MCF 10A (cell line): ENCODE measurements around the gene ARHGEF7. TPM values are rescaled to one million over a fixed set of nuclear protein-coding genes. Genes with fewer than 3 reads are reported as not detected.

Source experiments
- BruUV-seq: library from RNA; stranded (reverse); fragments of 400-500 nt; replicated peaks from 2 replicates; lab custom pipeline; 2021; lab: Mats Ljungman, UMichigan
- CTCF ChIA-PET: fragments of 300-600 bp; sonication (Branson Sonifier 250); formaldehyde crosslinking; extraction: SDS; loops from one replicate; lab custom pipeline; 2021; ENCODE audit warnings: antibody characterized with exemption, inconsistent platforms; lab: Yijun Ruan, JAX
- POLR2A ChIA-PET: fragments of 300-600, 350-650 bp; sonication (Branson Sonifier 250); formaldehyde crosslinking; extraction: SDS; loops from one replicate; lab custom pipeline; 2020; ENCODE audit warnings: antibody characterized with exemption, inconsistent platforms; lab: Yijun Ruan, JAX
- DNase-seq: peaks from one replicate; pipeline ENCODE4 v3.0.0-alpha.2; 2018; ENCODE audit not compliant: unreplicated experiment
- H3K27ac Mint-ChIP-seq: one replicate; pipeline ENCODE4 v1.8.0; 2022; ENCODE audit warnings: mild to moderate bottlenecking, low read depth, mixed read lengths; ENCODE audit not compliant: unreplicated experiment
- H3K27me3 Mint-ChIP-seq: one replicate; pipeline ENCODE4 v1.8.0; 2022; ENCODE audit warnings: mixed read lengths; ENCODE audit not compliant: insufficient read depth, unreplicated experiment
- H3K36me3 Mint-ChIP-seq: one replicate; pipeline ENCODE4 v1.8.0; 2022; ENCODE audit warnings: mild to moderate bottlenecking, moderate library complexity, mixed read lengths; ENCODE audit not compliant: insufficient read depth, unreplicated experiment
- H3K4me1 Mint-ChIP-seq: one replicate; pipeline ENCODE4 v1.8.0; 2022; ENCODE audit warnings: mixed read lengths; ENCODE audit not compliant: insufficient read depth, unreplicated experiment
- H3K4me3 Mint-ChIP-seq: one replicate; pipeline ENCODE4 v1.8.0; 2022; ENCODE audit warnings: mild to moderate bottlenecking, moderate library complexity, mixed read lengths; ENCODE audit not compliant: unreplicated experiment
- H3K9me3 Mint-ChIP-seq: one replicate; pipeline ENCODE4 v1.8.0; 2022; ENCODE audit warnings: mixed read lengths; ENCODE audit not compliant: unreplicated experiment
- CTCF ChIP-seq: fragments of 200-600 bp; IDR thresholded peaks from one replicate; pipeline ENCODE4 v1.8.0; 2022; ENCODE audit warnings: antibody characterized with exemption, mild to moderate bottlenecking; ENCODE audit not compliant: unreplicated experiment
- intact Hi-C: fragments of 100-400 bp; cut with micrococcal nuclease; formaldehyde crosslinking; loops from 2 replicates; pipeline ENCODE4 v1.14.1; 2022
- total RNA-seq: library from RNA; stranded (reverse); gene quantifications from 2 replicates; pipeline ENCODE4 v1.2.3, GENCODE V29; 2022

Gene ARHGEF7
- total RNA-seq, 1 experiment from 2014 or later = 43.5 TPM

- Mint-ChIP-seq H3K36me3 (peaks cover 53% of the 10 kb centered on the region), H3K27me3 (no peaks in the 10 kb centered on the region), H3K4me1 (no peaks in the 10 kb centered on the region), H3K9me3 (no peaks in the 10 kb centered on the region), H3K27ac (peak overlapping the region; percentile 6), H3K4me3 (no peak overlapping the region)
- ChIA-PET CTCF (no interaction called here), POLR2A (no interaction called here)
- DNase-seq = no peak
- TF ChIP-seq CTCF = no peak
- intact Hi-C loops = no loop called here
- no TSS peak for BruUV-seq
These were observed 152.1 kb downstream of the ARHGEF7 start for GRCh38 chr13:111267205-111267604.

DNA sequence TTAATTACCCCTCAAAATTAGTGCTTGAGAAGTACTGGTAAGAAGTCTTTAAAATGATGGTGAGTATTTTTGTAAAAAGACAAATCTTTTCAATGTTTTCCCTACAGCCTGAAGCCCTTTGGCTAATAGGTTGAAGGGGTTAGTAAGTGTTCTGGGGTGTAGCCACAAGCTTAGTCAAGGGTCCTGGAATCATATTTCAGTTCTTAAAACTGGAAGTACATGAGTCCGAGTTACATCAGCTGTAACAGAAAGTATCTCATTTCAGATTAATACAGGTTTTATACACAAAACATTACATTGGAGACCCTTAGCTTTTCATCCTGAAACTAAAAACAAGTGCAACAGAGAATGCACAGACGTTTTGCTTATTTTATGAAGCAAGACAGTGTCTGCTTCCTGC is 152.7 kb downstream of the ARHGEF7 start:
- ChIA-PET CTCF (no interaction called here), POLR2A (interaction anchor here (1.1 kb wide), 1 partner anchor 19 kb away, joined by 3 read pairs; no protein-coding TSS in a partner anchor)
- H3K9me3 Mint-ChIP-seq = no peaks in the 10 kb centered on the region
- no peaks in the 10 kb centered on the region for H3K4me1 Mint-ChIP-seq
- peaks cover 51% of the 10 kb centered on the region for H3K36me3 Mint-ChIP-seq
- H3K4me3 Mint-ChIP-seq = no peak overlapping the region
- DNase-seq = no peak
- BruUV-seq = no TSS peak
- intact Hi-C loops = no loop called here
- H3K27ac Mint-ChIP-seq = no peak overlapping the region
- H3K27me3 Mint-ChIP-seq = no peaks in the 10 kb centered on the region
- no peak for TF ChIP-seq CTCF

DNA sequence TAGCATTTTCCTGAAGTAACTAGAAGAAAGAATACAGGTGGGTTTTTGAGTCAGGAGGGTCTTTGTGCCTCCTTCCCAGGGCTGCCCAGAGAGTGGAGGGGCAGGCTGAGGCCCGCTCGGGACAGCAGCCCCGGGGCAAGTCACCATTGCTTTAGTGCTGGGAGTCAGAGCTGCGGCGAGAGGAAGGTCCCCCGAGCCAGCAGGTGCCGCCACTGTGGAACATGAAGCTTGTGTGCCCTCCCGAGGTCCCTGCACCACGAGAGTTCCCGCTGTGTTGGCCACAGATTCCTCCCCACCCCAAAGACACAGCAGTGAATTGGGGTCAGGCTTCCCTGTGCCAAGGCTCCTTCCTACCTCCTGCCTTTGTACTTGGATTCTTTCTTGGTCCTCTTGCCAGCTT is 154.4 kb downstream of the ARHGEF7 start:
- Mint-ChIP-seq H3K27me3 (no peaks in the 10 kb centered on the region), H3K9me3 (no peaks in the 10 kb centered on the region), H3K4me3 (no peak overlapping the region), H3K36me3 (peaks cover 63% of the 10 kb centered on the region), H3K4me1 (no peaks in the 10 kb centered on the region), H3K27ac (no peak overlapping the region)
- ChIA-PET CTCF (no interaction called here), POLR2A (no interaction called here)
- no TSS peak for BruUV-seq
- no peak for TF ChIP-seq CTCF
- no peak for DNase-seq
- intact Hi-C loops = no loop called here

GRCh38 chr13:111270126-111270525 is 155.0 kb downstream of the ARHGEF7 start:
- H3K27ac Mint-ChIP-seq = no peak overlapping the region
- no peak overlapping the region for H3K4me3 Mint-ChIP-seq
- H3K9me3 Mint-ChIP-seq = no peaks in the 10 kb centered on the region
- no peaks in the 10 kb centered on the region for H3K4me1 Mint-ChIP-seq
- POLR2A ChIA-PET = interaction anchor here (0.5 kb wide), 1 partner anchor 22 kb away, joined by 3 read pairs; no protein-coding TSS in a partner anchor
- no peak for TF ChIP-seq CTCF
- DNase-seq = no peak
- CTCF ChIA-PET = interaction anchor here (0.6 kb wide), 1 partner anchor 14 kb away, joined by 3 read pairs; no protein-coding TSS in a partner anchor
- BruUV-seq = no TSS peak
- H3K27me3 Mint-ChIP-seq = no peaks in the 10 kb centered on the region
- intact Hi-C loops = no loop called here
- peaks cover 61% of the 10 kb centered on the region for H3K36me3 Mint-ChIP-seq
